Skin epidermis (tissue), 12 donors: ENCODE data around the gene RECK.

Experiments
- H3K27ac ChIP-seq, 21 experiments: fragments of 200-600 bp; sonication (generic) in 11 of 21; one replicate each; pipeline ENCODE4 v1.5.0; 2020; ENCODE audit warnings: mild to moderate bottlenecking in 3 of 21, inconsistent platforms in 2 of 21, moderate library complexity in 2 of 21
- H3K4me3 ChIP-seq, 7 experiments: fragments of 200-600 bp; sonication (generic) in 2 of 7; one replicate each; pipeline ENCODE4 v1.5.0; 2020; ENCODE audit warnings: inconsistent platforms in 2 of 7, mild to moderate bottlenecking in 2 of 7, moderate library complexity in 1 of 7

Gene RECK

DNA sequence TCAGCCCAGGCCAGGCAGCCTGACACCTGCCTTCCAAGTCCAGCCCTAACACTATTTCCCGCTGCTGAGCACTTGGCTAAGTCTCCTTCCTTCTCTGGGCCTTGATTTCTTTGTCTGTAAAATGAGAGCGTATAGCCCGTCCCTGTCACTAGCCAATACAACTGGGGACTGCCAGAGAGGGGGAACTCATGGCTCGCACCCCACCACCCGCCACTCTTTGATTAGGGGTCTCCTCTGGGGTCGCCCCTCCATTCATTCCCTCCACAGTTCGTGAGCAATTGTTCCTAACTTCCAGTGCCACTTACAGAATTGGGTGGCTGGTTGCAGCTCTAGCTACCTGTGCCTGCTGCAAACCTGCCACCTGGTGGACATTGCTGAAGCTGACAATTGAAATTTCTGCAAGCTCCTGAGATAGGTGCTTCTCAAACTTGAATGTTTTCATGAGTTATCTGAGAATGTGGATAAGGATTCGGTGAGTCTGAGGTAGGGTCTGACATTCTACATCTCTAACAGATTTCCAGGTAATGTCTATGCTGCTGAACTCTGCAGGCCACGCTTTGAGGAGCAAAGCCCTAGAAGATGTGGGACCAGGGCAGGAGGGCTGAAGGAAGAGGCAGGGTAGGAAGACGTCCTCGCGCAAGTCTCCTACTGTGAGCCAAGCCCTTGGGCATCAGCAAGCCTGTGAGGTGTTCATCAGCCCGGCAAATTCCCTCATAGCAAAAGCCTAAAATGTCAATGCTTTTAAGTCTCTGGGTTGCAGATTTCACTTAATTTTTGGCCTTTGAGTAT lies 13.3 kb upstream of the RECK start:
- no peak overlapping the region for H3K27ac ChIP-seq
- no peak overlapping the region for H3K4me3 ChIP-seq

GRCh38 chr9:36025746-36026145 lies 11.0 kb upstream of the RECK start:
- no peak overlapping the region for H3K27ac ChIP-seq

GRCh38 chr9:36029202-36029601 lies 7.5 kb upstream of the RECK start:
- Histone ChIP-seq H3K4me3 (no peak overlapping the region), H3K27ac (peak overlapping the region in 5 of 21 experiments; percentile 12 to 52 (median 47))

More at GRCh38 chr9:36025746-36026145, 11.0 kb upstream of the RECK start:
- H3K4me3 ChIP-seq = no peak overlapping the region

DNA sequence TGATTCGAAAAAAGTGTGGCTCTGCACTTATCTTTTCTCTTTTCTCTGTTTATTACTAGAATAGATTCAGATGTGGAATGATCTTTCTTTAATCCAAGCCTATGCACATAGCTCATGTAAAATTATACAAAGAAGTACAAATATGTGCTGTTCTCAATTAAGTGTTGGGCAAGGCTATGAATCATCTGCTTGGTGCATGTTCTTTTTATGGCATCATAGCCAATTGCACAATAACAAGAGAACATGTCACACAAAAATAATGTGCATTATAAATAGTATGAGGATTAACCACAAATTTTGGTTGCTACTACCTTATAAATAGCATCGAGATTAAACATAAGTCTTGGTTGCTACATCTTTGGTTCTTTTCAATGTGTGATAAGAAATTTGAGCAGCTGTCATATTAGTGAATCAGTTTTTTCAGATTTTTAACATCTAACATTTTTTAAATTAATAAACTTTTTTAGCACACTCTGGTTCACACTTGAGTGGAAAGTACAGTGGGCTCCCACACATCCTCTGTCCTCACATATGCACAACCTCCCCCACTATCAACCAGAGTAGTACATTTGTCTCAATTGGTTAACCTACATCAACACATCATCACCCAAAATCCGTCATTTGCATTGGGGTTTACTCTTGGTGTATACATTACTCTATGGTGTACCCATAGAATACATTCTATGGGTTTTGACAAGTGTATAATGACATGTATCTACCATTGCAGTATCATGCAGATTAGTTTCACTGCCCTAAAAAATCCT lies 6.8 kb upstream of the RECK start:
- no peak overlapping the region for H3K4me3 ChIP-seq
- peak overlapping the region in 5 of 21 experiments; percentile 47 to 58 (median 53) for H3K27ac ChIP-seq

GRCh38 chr9:36030871-36031270 lies 5.8 kb upstream of the RECK start:
- no peak overlapping the region for H3K4me3 ChIP-seq
- H3K27ac ChIP-seq = peak overlapping the region in 3 of 21 experiments; percentile 50 to 58 (median 58)

- Histone ChIP-seq H3K27ac (peak overlapping the region in 5 of 21 experiments; percentile 11 to 58 (median 39)), H3K4me3 (no peak overlapping the region)
Observed at GRCh38 chr9:36031774-36032555, 4.7 kb upstream of the RECK start.

GRCh38 chr9:36033788-36034187 lies 2.9 kb upstream of the RECK start:
- Histone ChIP-seq H3K4me3 (no peak overlapping the region), H3K27ac (peak overlapping the region in 2 of 21 experiments; percentile 28 to 58)

DNA sequence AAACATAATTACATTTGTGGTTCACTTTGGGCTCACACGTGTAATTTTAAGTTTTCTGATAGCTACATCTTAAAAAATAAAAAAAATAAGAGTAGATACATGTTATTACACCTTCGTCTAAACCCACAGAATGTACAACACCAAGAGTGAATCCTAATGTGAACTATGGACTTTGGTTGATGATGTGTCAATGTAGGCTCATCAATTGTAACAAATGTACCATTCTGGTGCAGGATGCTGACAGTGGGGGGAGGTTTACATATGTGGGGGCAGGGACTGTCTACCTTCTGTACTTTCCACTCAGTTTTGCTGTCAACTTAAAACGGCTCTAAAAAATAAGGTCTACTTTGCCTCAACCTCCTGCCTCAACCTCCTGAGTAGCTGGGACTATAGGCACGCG lies 2.5 kb upstream of the RECK start:
- H3K4me3 ChIP-seq = no peak overlapping the region
- H3K27ac ChIP-seq = no peak overlapping the region

- Histone ChIP-seq H3K4me3 (no peak overlapping the region), H3K27ac (peak overlapping the region in 1 of 21 experiments; percentile 28)
Observed at GRCh38 chr9:36035006-36035405, 1.7 kb upstream of the RECK start.

GRCh38 chr9:36036253-36036779 lies 397 bp upstream of the RECK start:
- Histone ChIP-seq H3K27ac (peak overlapping the region in 6 of 21 experiments; percentile 79 to 93 (median 84)), H3K4me3 (peak overlapping the region; percentile 74 to 97 (median 84))

DNA sequence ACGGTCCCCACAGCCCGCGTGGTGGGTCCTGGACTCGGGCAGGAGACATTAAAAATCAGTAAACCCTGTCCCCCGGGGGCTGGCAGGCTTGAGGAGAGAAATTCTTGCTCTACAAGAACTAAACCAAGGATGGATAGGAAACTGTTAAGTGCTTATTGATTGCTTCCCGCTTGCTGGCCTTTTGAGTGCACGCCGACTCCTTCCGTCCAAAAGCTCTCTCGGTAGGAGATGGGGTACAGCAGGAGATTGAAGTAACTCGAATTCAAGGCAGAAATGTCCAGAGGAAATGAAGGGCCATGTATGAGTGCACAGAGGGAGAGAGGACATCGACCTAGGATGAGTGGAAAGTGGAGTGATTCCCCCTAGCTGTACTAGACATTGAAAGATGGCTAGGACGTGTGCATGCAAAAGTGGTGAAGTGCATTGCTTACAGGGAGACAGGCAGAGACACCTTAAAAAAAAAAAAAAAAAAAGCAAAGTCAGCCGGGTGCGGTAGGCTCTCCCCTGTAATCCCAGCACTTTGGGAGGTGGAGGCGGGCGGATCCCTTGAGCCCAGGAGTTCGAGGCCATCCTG lies 923 bp downstream of the RECK start:
- peak overlapping the region in 19 of 21 experiments; percentile 40 to 94 (median 84) for H3K27ac ChIP-seq

GRCh38 chr9:36039121-36039520 lies 2.4 kb downstream of the RECK start:
- Histone ChIP-seq H3K4me3 (no peak overlapping the region), H3K27ac (peak overlapping the region in 3 of 21 experiments; percentile 23 to 88 (median 84))

More for the DNA sequence above, 923 bp downstream of the RECK start:
- peak overlapping the region; percentile 74 to 97 (median 84) for H3K4me3 ChIP-seq

DNA sequence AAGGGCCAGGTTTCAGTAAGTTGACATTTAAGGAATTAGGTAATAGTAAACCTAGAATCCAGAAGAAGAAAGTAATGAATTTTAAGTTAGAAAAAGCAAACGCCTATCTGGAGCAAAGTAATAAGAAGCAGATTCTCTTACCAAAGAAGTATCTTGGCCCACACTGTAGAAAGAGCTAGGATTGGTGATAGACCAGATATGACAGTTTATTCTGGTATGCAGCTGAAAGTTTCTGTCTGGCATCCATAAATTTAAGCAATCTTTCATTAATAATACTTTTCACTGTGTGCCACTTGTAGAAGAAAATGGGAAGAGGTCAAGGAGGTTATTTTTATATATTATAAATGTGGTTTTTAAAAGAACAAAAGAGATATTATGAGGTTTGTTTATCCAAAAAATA lies 3.0 kb downstream of the RECK start:
- H3K27ac ChIP-seq = peak overlapping the region in 3 of 21 experiments; percentile 23 to 84 (median 25)

DNA sequence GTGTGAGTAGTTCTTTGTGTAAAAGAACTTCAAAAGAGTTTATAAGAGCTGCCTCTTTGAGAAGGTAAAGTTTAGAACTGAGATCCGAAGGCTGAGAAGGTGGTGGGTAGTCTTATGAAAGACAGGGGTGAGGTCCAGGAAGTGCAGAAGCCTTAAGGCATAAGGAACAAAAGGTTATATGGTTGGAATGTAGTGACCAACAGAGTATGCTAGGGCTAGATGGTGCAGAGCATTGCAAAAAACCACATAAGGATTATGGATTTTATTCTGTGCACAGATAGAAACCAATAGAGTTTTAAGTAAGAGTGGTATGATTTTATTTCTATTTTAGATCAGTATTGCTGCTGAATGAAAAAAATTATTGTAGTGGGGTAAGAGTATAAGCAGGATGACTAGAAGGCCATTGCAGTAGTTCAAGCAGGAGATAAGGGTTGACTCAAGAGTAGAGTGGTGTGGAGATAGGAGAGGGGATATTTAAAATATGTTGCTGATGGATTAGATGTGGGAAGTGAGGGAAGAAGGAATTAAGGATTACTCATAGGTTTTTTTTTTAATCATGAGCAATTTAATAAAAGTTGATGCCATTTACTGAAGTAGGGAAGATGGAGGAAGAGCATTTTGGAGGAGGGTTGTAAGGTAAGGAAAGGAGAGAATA lies 3.7 kb downstream of the RECK start:
- Histone ChIP-seq H3K4me3 (no peak overlapping the region), H3K27ac (peak overlapping the region in 3 of 21 experiments; percentile 25 to 40 (median 39))

More for the DNA sequence above, 3.0 kb downstream of the RECK start:
- H3K4me3 ChIP-seq = no peak overlapping the region

GRCh38 chr9:36041506-36041905 lies 4.8 kb downstream of the RECK start:
- H3K4me3 ChIP-seq = no peak overlapping the region
- peak overlapping the region in 4 of 21 experiments; percentile 17 to 39 (median 34) for H3K27ac ChIP-seq

DNA sequence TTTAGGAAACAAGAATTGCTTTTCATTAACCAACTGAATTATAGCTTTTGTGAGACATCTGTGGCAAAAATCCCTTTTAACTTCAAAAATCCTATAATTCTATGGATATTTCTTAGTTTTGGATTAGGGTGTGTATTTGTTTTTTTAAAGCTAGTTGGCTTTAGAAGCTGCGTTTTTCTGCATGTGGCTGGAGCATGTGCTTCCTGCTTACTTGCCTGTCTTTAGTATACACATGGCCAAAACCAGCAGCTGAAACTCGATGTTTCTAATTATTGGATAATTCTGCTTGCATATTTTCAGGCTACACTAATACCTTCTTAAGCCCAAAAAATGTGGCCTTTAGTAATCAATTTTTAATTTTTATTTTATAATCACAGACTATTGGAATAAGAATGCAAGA lies 8.9 kb downstream of the RECK start:
- no peak overlapping the region for H3K4me3 ChIP-seq
- no peak overlapping the region for H3K27ac ChIP-seq

- Histone ChIP-seq H3K4me3 (no peak overlapping the region), H3K27ac (peak overlapping the region in 1 of 21 experiments; percentile 37)
Observed at GRCh38 chr9:36046923-36047322, 10.2 kb downstream of the RECK start.

DNA sequence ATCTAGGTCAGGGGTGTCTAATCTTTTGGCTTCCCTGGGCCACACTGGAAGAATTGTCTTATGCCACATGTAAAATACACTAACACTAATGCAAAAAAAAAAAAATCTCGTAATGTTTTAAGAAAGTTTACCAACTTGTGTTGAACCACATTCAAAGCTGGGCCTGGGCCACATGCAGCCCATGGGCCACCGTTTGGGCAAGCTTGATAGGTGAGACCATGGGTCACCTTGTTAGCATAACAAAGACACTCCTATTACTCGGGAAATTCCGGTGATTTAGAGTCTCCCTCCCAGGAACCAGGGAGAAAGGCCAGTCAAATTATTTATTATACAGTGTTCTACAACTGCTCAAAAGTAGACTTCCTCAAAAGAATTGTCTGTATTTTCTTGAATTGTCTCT lies 12.7 kb downstream of the RECK start:
- Histone ChIP-seq H3K4me3 (no peak overlapping the region), H3K27ac (no peak overlapping the region)

DNA sequence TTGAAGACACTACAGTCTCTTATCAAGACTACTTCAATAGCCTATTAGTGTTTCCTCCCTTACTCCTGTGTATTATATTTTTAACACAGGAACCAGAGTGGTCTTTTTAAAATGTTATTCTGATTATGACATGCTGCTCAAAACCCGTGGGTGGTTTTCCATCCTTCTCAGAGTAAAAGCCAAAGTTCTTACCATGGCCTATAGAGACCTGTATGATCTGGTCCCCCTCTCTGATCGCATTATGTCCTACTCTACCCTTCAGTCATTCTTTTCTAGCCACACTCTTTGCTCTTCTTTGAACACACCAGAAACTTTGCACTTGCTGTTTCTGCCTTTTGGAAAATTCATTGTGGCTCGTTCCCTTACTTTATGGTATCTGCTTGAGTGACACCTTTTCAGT lies 13.8 kb downstream of the RECK start:
- no peak overlapping the region for H3K4me3 ChIP-seq

More for the DNA sequence above, 13.8 kb downstream of the RECK start:
- no peak overlapping the region for H3K27ac ChIP-seq
